Calu3 (cell line): ENCODE measurements around the gene RSRC1. TPM values are rescaled to one million over a fixed set of nuclear protein-coding genes. Genes with fewer than 3 reads are reported as not detected.

Experiments
- BruUV-seq: library from RNA; stranded (reverse); fragments of 400-500 nt; replicated peaks from 2 replicates; lab custom pipeline; 2021; lab: Mats Ljungman, UMichigan
- CTCF ChIA-PET: fragments of 300-600 bp; sonication (Branson Sonifier 250); formaldehyde crosslinking; loops from one replicate; lab custom pipeline; 2022; ENCODE audit warnings: antibody characterized with exemption; lab: Charles Lee
- DNase-seq: peaks from one replicate; pipeline ENCODE4 v3.0.0; 2022
- H3K27ac Mint-ChIP-seq: one replicate; pipeline ENCODE4 v1.8.0; 2022; ENCODE audit warnings: mixed read lengths; ENCODE audit not compliant: unreplicated experiment
- H3K27me3 Mint-ChIP-seq: one replicate; pipeline ENCODE4 v1.8.0; 2022; ENCODE audit warnings: mixed read lengths; ENCODE audit not compliant: unreplicated experiment
- H3K36me3 Mint-ChIP-seq: one replicate; pipeline ENCODE4 v1.8.0; 2022; ENCODE audit warnings: mild to moderate bottlenecking, moderate library complexity, mixed read lengths; ENCODE audit not compliant: insufficient read depth, unreplicated experiment
- H3K4me1 Mint-ChIP-seq: one replicate; pipeline ENCODE4 v1.8.0; 2022; ENCODE audit warnings: mild to moderate bottlenecking, low read depth, mixed read lengths; ENCODE audit not compliant: unreplicated experiment
- H3K4me3 Mint-ChIP-seq: one replicate; pipeline ENCODE4 v1.8.0; 2022; ENCODE audit warnings: mild to moderate bottlenecking, low read depth, moderate library complexity, mixed read lengths; ENCODE audit not compliant: unreplicated experiment
- H3K9me3 Mint-ChIP-seq: one replicate; pipeline ENCODE4 v1.8.0; 2022; ENCODE audit warnings: low read depth, mixed read lengths; ENCODE audit not compliant: unreplicated experiment
- intact Hi-C: fragments of 100-400 bp; cut with micrococcal nuclease; formaldehyde crosslinking; loops from one replicate; pipeline ENCODE4 v1.10.0; 2022; ENCODE audit not compliant: unreplicated experiment
- total RNA-seq: library from RNA; stranded (reverse); gene quantifications from 2 replicates; pipeline ENCODE4 v1.2.3, GENCODE V29; 2022
- TF ChIP-seq, protein P1 (sequence below): fragments of 200-600 bp; IDR thresholded peaks from one replicate; pipeline ENCODE4 v1.8.0; 2022; ENCODE audit warnings: antibody characterized with exemption; ENCODE audit not compliant: unreplicated experiment

RSRC1 gene
- total RNA-seq, 1 experiment from 2014 or later, result 81.3 TPM

DNA sequence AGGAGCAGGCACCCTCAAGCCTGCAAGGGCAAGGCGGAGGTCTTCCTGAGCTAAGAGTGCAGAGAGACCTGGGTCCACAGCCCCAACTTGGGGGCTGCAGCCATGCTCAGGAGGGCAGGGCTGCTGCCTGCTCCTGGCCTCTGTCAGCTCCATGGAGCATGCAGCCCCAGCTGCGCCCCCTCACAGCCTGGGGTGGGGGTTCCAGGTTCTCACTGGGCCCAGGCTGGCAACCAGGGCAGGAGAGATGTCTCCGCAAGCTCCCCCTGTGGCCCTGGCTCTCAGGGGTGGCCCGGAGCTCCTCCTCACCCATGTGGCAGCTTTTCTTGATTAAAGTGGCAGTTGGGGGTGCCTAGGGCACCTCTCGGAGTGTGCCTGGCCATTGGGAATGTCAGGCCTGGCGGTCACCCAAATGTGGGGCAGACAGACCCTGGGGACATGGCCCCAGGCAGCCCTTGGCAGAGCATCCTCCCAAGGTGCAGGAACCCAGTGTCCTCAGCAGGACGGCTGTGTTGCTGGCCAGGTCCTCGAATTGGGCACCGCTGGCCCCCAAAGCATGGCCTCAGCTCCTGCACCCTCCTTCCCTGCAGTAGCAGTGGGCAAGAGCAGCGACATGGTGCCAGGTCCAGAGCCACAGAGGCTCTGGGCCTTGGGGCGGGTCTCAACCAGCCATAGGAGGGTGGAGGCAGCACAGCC is 251.0 kb downstream of the RSRC1 start:
- BruUV-seq, result no TSS peak
- no peaks in the 10 kb centered on the region for H3K36me3 Mint-ChIP-seq
- no peak overlapping the region for H3K27ac Mint-ChIP-seq
- H3K4me1 Mint-ChIP-seq, result no peaks in the 10 kb centered on the region
- CTCF ChIA-PET, result no interaction called here
- no peak overlapping the region for H3K4me3 Mint-ChIP-seq
- H3K9me3 Mint-ChIP-seq, result no peaks in the 10 kb centered on the region
- H3K27me3 Mint-ChIP-seq, result no peaks in the 10 kb centered on the region
- intact Hi-C loops, result no loop called here
- no peak for DNase-seq
- TF ChIP-seq, protein P1, sequence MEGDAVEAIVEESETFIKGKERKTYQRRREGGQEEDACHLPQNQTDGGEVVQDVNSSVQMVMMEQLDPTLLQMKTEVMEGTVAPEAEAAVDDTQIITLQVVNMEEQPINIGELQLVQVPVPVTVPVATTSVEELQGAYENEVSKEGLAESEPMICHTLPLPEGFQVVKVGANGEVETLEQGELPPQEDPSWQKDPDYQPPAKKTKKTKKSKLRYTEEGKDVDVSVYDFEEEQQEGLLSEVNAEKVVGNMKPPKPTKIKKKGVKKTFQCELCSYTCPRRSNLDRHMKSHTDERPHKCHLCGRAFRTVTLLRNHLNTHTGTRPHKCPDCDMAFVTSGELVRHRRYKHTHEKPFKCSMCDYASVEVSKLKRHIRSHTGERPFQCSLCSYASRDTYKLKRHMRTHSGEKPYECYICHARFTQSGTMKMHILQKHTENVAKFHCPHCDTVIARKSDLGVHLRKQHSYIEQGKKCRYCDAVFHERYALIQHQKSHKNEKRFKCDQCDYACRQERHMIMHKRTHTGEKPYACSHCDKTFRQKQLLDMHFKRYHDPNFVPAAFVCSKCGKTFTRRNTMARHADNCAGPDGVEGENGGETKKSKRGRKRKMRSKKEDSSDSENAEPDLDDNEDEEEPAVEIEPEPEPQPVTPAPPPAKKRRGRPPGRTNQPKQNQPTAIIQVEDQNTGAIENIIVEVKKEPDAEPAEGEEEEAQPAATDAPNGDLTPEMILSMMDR, result no peak

DNA sequence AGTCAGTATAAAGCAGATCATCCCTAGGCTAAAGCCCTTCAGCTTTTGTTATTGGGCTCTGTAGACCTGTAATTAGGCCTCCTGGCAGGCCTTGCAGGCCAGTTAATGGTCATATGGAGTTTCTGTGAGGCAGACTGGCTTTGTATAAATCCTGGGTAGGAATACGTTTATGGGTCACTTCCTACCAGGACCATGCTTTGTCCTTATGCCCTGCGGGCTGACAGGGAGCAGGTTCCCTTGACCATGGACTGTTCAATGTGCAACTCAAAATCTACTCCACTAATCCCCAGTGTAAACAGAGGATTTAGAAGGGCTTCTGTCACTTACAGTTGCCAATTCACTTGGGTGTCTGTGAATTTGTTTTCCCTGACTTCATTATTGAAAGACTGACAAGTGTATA is 258.4 kb downstream of the RSRC1 start:
- CTCF ChIA-PET, result no interaction called here
- no peak overlapping the region for H3K27ac Mint-ChIP-seq
- H3K9me3 Mint-ChIP-seq, result no peaks in the 10 kb centered on the region
- H3K4me1 Mint-ChIP-seq, result peaks cover 12% of the 10 kb centered on the region
- no TSS peak for BruUV-seq
- no peak overlapping the region for H3K4me3 Mint-ChIP-seq
- TF ChIP-seq, protein P1, result no peak
- no peaks in the 10 kb centered on the region for H3K36me3 Mint-ChIP-seq
- intact Hi-C loops, result no loop called here
- H3K27me3 Mint-ChIP-seq, result no peaks in the 10 kb centered on the region
- no peak for DNase-seq

DNA sequence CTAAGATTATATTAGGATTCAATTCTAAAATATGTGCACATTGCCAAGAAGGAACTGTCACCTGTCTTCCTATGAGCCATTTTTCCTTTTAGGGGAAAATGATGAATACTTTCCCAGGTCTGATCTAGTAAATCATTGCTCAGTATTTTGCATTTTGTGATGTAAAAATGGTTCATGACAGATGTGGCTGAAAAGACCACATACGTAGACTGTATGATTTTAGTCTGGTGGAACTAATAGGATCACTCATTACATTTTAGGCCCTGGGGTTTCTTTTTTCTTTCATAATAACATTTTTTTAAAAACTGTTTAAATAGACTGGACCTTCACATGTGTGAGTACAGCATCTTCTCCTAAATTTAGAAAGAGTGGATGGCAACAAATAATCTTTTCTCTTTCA is 259.4 kb downstream of the RSRC1 start:
- no TSS peak for BruUV-seq
- no peaks in the 10 kb centered on the region for H3K27me3 Mint-ChIP-seq
- H3K4me1 Mint-ChIP-seq, result peaks cover 12% of the 10 kb centered on the region

DNA sequence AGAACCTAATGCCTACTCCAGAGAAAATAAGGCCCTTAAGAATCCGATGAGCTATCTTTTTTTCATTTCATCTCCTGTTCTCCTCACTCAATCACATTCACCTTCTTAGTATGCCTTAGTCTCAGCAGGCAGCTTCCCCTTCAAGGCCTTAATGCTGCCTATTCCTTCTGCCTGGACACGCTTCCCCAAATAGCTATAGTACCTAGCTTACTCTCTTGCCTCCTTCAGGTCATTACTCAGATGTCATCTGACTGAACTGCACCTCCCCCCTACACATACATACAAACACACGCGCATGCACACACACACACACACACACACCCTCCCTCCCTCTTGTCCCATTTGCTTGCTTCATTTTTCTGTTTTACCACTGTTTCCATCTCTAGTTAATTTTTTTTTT is 269.6 kb downstream of the RSRC1 start:
- no TSS peak for BruUV-seq
- Mint-ChIP-seq H3K4me1 (no peaks in the 10 kb centered on the region), H3K27ac (no peak overlapping the region), H3K9me3 (no peaks in the 10 kb centered on the region), H3K4me3 (no peak overlapping the region), H3K36me3 (no peaks in the 10 kb centered on the region), H3K27me3 (no peaks in the 10 kb centered on the region)
- intact Hi-C loops, result no loop called here
- TF ChIP-seq, protein P1, result no peak
- CTCF ChIA-PET, result interaction anchor here (0.6 to 0.7 kb wide), 4 partner anchors 10 to 1541 kb away, joined by 3 to 7 read pairs (median 6); no protein-coding TSS in a partner anchor
- no peak for DNase-seq

More for the DNA sequence above, 259.4 kb downstream of the RSRC1 start:
- H3K4me3 Mint-ChIP-seq, result no peak overlapping the region
- no peak overlapping the region for H3K27ac Mint-ChIP-seq
- CTCF ChIA-PET, result no interaction called here
- no peak for DNase-seq
- H3K9me3 Mint-ChIP-seq, result no peaks in the 10 kb centered on the region
- TF ChIP-seq, protein P1, result no peak
- intact Hi-C loops, result no loop called here
- no peaks in the 10 kb centered on the region for H3K36me3 Mint-ChIP-seq
